Ammon's horn (tissue), 1 donor: ENCODE measurements around the gene PDE2A.

ENCODE experiments used
- DNase-seq: peaks from one replicate; pipeline ENCODE4 v3.0.0-alpha.2; 2016; ENCODE audit warnings: low spot score

The PDE2A gene

DNA sequence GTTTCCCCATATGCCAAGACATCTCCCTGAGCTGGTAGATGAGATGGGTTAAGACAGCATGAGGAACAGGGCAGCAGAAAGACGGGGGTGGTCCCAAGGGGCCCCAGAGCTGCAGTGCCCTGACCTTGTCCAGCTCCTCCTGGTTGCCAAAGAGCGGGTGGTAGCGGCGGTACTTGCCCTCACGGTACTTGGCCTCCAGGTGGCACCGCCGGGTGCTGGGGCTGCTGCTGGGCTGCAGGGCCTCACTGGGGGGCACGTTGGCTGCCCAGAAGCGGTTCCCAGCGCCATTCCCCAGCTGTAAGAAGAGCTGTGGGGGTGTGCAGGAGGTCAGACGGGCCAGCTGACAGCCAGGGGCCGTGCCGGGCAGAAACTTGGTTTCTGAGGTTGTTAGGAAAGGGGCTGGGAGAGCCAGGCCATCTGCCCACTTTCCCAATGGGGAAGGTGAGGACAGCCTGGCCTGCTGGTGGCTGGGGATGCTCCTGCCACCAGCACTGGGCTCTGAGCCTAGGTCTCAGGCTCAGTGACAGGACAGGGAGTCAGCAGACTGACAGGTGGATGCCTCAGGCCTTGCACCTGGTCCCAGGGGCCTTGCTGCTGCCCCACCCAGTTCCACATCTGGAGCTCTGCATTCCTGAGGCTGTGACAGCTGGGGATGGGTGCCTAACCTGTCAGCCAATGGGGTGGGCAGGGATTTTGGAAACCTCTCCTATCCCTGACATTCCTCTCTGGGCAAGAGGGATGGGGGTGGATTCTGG is 30.0 kb upstream of the PDE2A start:
- DNase-seq, result no peak

DNA sequence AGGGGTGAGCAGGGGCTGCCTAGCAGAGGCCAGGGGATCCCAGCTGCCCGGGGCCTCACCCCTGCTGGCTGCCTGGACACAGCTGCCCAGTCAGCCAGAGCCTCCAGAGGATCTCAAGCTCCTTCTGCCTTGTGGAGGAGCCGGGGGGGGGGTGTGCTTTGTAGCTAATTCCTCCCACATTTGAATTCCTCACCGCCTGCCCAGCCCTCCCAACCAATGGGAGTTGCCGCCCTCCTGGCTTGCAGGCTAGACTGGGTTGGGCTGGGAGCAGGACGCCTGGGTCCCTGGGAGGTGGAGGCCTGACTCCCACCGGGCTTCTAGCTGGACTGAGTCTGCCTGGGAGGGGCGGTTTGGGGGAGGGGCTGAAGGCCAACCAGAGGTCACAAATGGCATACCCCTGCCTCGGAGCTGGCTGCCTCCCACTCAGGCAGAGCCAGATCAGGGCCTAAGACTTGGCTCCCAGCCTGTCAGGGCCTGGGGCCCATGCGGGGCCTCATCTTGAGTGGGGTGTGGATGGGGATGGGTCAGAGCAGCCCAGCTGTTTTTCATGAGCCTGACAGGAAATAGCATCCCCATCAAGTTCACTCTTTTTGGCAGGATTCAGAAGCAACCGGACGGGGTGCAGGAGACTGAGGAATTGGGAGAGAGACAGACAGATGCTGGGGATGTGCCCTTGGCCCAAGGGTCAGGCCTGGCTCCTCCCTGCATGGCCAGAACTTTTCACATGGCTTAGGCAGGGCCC is 29.2 kb upstream of the PDE2A start:
- DNase-seq, result no peak

DNA sequence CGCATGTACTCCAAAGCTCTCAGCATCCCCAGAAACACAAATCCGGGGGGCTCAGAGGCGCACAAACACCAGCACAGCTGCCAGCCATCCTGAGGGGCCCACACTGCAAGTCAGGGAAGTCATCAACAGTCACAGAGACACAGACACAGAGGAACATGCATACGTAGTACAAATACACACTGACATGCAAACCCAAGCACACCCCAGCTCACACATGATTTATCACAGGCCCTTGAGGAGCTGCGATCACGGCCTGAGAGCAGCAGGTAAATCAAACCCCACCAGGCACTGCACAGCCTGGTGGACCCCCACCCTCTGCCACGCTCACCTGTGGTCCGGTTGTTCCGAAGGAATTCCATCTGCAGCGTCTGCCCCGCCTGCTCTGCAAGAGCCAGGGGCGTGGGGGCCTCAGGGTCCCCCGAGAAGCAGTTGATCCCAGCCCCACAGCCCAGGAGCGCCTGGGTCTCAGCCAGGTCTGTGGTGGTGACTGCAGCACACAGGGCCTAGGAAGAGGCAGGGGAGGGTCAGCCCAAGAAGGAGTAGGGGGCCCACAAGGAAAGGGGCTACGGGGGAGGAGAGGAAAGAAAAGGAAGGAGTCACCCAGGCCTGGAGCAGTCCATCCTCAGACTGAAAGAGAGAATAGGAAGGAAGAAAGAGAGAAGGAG is 28.5 kb upstream of the PDE2A start:
- no peak for DNase-seq

- no peak for DNase-seq
Observed at GRCh38 chr11:72702096-72702495, 27.9 kb upstream of the PDE2A start.

DNA sequence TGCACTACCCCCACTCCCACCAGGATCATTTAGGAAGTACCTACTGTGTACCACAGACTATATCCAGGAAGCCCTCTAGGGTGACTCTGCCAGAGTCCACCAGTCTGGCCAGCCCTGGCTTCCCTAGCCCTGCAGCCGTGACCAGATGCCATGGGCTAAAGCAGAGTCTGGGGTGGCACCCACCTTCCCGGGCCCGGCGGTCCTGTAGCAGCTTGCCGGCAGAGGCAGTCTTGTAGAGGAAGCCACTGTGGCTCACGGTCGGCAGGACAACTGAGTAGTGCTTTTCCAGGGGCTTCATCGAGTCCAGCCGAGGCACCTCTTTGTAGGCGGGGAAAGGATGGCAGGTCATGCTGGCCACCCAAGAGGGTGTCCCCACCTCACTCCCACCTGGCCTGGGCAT is 27.2 kb upstream of the PDE2A start:
- no peak for DNase-seq

DNA sequence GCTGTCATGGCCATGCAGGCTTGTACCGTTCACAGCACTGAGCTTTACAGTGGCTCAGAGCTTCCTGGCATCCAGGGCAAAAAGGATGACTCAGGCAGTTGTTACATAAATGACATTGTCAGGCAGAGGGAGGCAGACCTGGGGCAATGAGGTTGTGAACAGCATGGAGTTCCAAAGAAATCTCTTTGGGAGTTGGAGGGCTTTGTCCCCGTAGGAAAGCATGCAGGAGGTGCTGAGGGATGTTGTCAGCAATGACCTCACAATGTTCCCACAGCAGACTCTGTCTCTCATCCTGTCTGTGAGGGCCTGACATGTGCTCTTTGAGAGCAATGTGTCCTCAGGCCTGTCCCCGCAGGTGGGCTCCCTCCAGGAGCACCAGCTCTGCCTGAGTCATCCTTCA is 25.9 kb upstream of the PDE2A start:
- DNase-seq, result no peak

DNA sequence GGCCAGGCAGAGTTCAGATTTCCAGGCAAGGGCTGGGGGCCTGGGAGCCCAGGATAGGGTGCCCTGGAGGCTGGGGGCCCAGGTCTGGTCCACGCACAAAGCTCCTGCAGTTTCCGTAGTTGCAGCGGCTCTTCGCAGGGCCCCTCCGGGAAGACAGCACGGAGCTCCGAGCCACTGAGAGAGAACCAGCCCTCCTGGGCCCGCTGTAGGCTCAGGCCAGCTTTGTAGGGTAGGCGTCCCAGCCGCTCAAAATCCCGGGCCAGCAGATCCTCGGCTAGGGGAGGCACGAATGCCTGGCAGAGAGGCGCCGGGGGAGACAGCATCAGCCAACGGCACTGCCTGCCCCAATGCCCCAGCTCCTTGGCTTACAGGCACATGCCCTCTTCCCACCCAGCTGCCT is 23.6 kb upstream of the PDE2A start:
- no peak for DNase-seq

- DNase-seq, result no peak
Observed at GRCh38 chr11:72696866-72697700, 22.9 kb upstream of the PDE2A start.

DNA sequence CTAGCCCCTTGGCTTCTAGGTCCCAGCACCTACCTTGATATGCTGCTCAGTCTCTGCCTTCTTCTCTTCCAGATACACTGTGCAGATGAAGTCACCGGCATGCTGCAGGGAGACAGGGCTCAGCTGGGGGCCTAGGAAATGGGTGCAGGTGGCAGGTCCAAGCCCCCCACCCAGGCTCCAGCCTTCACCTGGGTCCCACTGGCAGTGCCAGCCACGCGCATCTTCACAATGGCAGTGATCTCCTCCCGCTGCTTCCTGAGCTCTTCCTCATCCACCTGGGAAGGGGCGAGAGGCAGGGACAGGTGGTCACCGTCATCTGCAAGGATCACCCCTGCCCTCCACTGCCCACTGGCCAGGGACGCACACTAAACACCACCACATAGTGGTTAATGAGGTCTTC is 21.1 kb upstream of the PDE2A start:
- DNase-seq, result no peak

- no peak for DNase-seq
Observed at GRCh38 chr11:72693271-72693968, 19.2 kb upstream of the PDE2A start.

GRCh38 chr11:72692498-72693237 is 18.4 kb upstream of the PDE2A start:
- no peak for DNase-seq

- no peak for DNase-seq
Observed at GRCh38 chr11:72690166-72690565, 15.9 kb upstream of the PDE2A start.

DNA sequence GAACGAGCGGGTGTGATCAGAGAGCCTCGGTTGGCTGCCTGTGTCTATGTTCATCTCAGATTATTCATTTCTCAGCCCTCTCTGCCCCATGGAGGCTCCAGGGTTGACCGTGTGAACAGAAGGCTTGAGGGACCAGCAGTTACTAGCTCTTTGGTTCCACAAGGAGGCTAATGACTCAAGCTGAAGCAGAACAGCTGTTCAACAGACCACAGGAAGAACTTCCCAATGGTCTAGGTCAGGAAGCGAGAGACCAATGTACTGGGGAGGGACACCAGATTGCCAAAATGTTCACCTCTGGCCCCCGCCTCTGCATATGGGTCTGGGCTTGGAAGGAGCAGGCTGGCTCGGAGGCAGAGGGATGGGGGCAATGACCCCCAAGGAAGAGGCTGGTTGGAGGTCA is 14.7 kb upstream of the PDE2A start:
- no peak for DNase-seq

- DNase-seq, result no peak
Observed at GRCh38 chr11:72688486-72688885, 14.3 kb upstream of the PDE2A start.

DNA sequence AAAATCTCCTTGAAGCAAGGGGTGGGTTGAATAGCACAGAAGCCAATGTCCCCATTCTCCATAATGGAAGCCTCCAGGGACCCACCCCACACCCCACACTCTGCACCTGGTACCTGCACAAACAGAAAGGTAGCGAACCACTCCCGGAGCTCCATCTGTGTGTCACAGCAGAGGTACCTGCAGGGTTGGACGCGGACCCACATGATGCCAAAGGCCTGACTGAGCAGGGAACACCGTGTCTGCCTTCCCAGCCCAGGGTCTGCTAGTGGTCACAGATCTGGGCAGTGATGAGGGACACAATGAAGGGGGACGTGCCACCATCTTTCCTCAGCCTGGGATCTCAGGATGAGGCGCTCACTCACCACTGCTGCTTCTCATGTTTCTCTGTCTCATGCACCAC is 13.1 kb upstream of the PDE2A start:
- no peak for DNase-seq

GRCh38 chr11:72686639-72687220 is 12.5 kb upstream of the PDE2A start:
- DNase-seq, result no peak

DNA sequence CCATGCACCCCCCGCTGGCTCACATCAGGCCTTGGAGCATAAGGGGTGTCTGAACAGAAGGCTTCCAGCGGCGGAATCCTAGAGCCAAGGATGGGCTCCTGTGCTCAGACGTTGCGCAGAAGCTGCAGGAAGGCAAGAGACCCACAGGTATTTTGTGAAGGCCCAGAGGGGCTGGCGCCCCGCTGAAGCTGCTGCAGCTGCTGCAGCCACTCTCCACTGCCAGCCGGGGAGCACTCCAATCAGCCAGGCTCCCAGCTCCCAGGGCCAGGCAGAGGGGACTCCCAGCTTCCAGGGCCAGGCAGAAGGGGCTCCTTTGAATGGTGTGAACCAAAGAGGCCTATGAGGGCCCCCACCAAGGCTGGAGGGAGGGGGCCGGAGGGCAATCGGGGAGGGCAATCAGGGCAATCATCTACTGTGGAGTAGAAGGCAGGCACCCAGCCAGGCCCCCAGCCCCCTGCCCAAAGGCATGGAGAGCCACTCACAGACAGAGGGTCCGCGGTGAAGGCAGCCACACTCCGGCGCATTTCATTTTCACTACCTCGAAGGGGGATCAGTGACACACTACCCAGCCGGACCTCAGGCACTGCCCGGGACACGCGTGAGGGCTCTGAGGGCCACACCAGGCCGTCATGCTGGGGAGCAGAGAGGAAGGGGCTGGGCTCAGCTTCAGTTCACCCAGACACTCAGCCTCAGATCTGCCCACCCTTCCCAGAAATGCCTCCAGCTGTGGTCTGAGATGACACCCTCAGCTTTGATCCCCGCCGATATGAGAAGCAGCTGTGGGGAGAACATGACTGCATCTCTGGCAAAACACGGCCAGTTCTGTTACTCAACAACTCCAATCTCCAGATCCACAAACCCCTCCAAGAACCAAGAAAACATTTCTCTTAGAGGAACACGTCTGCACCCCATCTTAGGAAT is 11.6 kb upstream of the PDE2A start:
- DNase-seq, result no peak

DNA sequence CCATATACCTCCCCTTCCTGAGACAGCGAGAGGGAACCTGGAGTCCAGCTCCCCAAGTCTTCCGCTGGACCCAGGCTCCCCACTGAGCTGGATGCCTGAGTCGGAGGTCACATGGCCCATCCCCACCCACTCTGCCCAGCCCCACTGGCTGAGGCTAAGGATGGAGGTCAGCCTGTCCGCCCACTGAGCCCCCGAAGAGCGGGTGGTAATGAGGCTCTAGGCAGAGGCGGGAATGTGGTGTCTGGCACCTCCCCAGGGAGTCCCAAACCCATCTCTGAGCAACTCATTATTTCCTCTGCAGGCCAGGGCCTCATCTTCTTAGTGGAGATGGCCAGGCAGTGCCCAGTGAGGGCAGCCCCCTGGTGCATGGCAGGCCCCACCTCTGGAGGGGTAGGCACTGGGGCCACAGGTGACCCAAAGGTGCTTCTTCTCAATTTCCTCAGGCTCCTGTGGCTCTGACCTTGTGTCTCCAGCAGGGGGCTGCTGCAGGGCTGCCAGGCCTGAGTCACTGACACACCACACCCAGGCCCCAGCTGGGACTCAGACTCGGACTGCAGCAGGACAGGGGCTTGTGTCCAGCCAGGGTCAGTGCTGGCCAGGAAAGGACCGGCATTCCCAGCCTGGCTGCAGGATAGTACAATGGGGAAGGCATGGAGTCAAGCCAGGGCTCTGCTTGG is 10.2 kb upstream of the PDE2A start:
- DNase-seq, result peak; percentile 34

GRCh38 chr11:72683782-72684200 is 9.6 kb upstream of the PDE2A start:
- peak; percentile 74 for DNase-seq
